B cell (primary cell): ENCODE results near the gene RHOA. TPM values are rescaled to one million over a fixed set of nuclear protein-coding genes. Genes with fewer than 3 reads are reported as not detected.
"Not testable (repeated sequence)": the region's sequence is repeated elsewhere in the genome, so short reads cannot be mapped to it uniquely, and the experiment has no call there.

ENCODE experiments used
- ATAC-seq: fragments of 200-7000 bp; cut with Tn5 transposase; one replicate; pipeline ENCODE4 v1.10.0; 2021; ENCODE audit warnings: low read depth, mild to moderate bottlenecking, moderate number of reproducible peaks, moderate library complexity
- CTCF ChIA-PET: fragments of 350-600 bp; sonication (Branson Sonifier 250); formaldehyde crosslinking; loops from one replicate; lab custom pipeline; 2021; ENCODE audit warnings: antibody characterized with exemption, inconsistent platforms; lab: Charles Lee
- POLR2A ChIA-PET: fragments of 350-600 bp; sonication (Branson Sonifier 250); formaldehyde crosslinking; loops from one replicate; lab custom pipeline; 2021; ENCODE audit warnings: antibody characterized with exemption; lab: Charles Lee
- DNase-seq: peaks from one replicate; pipeline ENCODE4 v3.0.0; 2013
- H2AFZ ChIP-seq: 2 replicates; pipeline ENCODE4 v1.6.1; 2012; ENCODE audit warnings: mild to moderate bottlenecking, low read depth, low read length; ENCODE audit not compliant: insufficient read depth, poor library complexity, severe bottlenecking
- H3K27ac ChIP-seq, 2 donors: 1 replicate in 1 of 2; 2 replicates in 1 of 2; pipeline ENCODE4 v1.5.1; 2012 to 2013; ENCODE audit warnings: low read length in 2 of 2, mild to moderate bottlenecking in 2 of 2, moderate library complexity in 1 of 2
- H3K27me3 ChIP-seq, 4 experiments: fragments of 200-600 bp in 1 of 4; sonication (generic) in 1 of 4; replicated peaks in 1 of 4; 1 replicate in 2 of 4; 2 replicates in 2 of 4; pipeline versions ENCODE4 v1.6.1 to v1.7.0; 2013 to 2016; ENCODE audit warnings: low read length in 3 of 4, mild to moderate bottlenecking in 2 of 4, mixed read lengths in 1 of 4, moderate library complexity in 1 of 4; ENCODE audit not compliant: insufficient read depth in 4 of 4, control insufficient read depth in 3 of 4; ENCODE audit errors: control extremely low read depth in 1 of 4
- H3K36me3 ChIP-seq, 2 experiments: replicated peaks in 1 of 2; 1 replicate in 1 of 2; 2 replicates in 1 of 2; pipeline versions ENCODE4 v1.6.1 to v1.7.1; 2013; ENCODE audit warnings: low read length in 1 of 2; ENCODE audit not compliant: insufficient read depth in 2 of 2, control insufficient read depth in 1 of 2; ENCODE audit errors: control extremely low read depth in 1 of 2, extremely low read depth in 1 of 2
- H3K4me1 ChIP-seq, 2 donors: fragments of 200-600 bp in 1 of 2; sonication (generic) in 1 of 2; 1 replicate in 1 of 2; 2 replicates in 1 of 2; pipeline versions ENCODE4 v1.5.1 to v1.6.1; 2013 to 2017; ENCODE audit warnings: low read length in 2 of 2; ENCODE audit not compliant: control insufficient read depth in 2 of 2, insufficient read depth in 2 of 2
- H3K4me2 ChIP-seq: replicated peaks from 2 replicates; pipeline ENCODE3; 2012; ENCODE audit warnings: mild to moderate bottlenecking, low read depth, low read length; ENCODE audit not compliant: poor library complexity, severe bottlenecking
- H3K4me3 ChIP-seq, 5 experiments: fragments of 200-600 bp in 1 of 5; sonication (generic) in 1 of 5; 1 replicate in 3 of 5; 2 replicates in 2 of 5; pipeline versions ENCODE4 v1.5.1 to v1.7.0; 2011 to 2016; ENCODE audit warnings: low read length in 4 of 5, mild to moderate bottlenecking in 4 of 5, low read depth in 2 of 5, control low read depth in 1 of 5, moderate library complexity in 1 of 5; ENCODE audit not compliant: insufficient read depth in 1 of 5; ENCODE audit errors: control extremely low read depth in 1 of 5, extremely low read depth in 1 of 5
- H3K79me2 ChIP-seq: fragments of 200-600 bp; sonication (generic); one replicate; pipeline ENCODE4 v1.6.0; 2016; ENCODE audit warnings: low read length; ENCODE audit not compliant: control insufficient read depth, insufficient read depth
- H3K9ac ChIP-seq: fragments of 200-600 bp; sonication (generic); 2 replicates; pipeline ENCODE4 v1.6.1; 2017; ENCODE audit warnings: mild to moderate bottlenecking, low read length, moderate library complexity
- H3K9me3 ChIP-seq, 3 donors: one replicate each; pipeline versions ENCODE4 v1.6.1 to v1.7.1; 2013; ENCODE audit warnings: low read length in 2 of 3; ENCODE audit not compliant: control insufficient read depth in 2 of 3, insufficient read depth in 1 of 3; ENCODE audit errors: control extremely low read depth in 1 of 3
- H4K20me1 ChIP-seq: 2 replicates; pipeline ENCODE4 v1.6.0; 2012; ENCODE audit warnings: mild to moderate bottlenecking, low read length; ENCODE audit not compliant: insufficient read depth, control insufficient read depth, poor library complexity, severe bottlenecking
- H3K27ac Mint-ChIP-seq: one replicate; pipeline ENCODE4 v1.8.0; 2021; ENCODE audit warnings: mixed read lengths
- H3K27me3 Mint-ChIP-seq: one replicate; pipeline ENCODE4 v1.8.0; 2021; ENCODE audit warnings: mixed read lengths
- H3K4me1 Mint-ChIP-seq: one replicate; pipeline ENCODE4 v1.8.0; 2021; ENCODE audit warnings: mixed read lengths
- H3K4me3 Mint-ChIP-seq: one replicate; pipeline ENCODE4 v1.8.0; 2021; ENCODE audit warnings: mixed read lengths
- H3K9me3 Mint-ChIP-seq: one replicate; pipeline ENCODE4 v1.8.0; 2022; ENCODE audit warnings: mixed read lengths; ENCODE audit not compliant: insufficient read depth
- EZH2 ChIP-seq: IDR thresholded peaks from 2 replicates; pipeline ENCODE4 v1.6.1; 2012; ENCODE audit warnings: borderline replicate concordance, low read depth, mild to moderate bottlenecking, moderate library complexity, low read length; ENCODE audit not compliant: insufficient read depth, poor library complexity, severe bottlenecking
- WGBS: methylation state at CpG from one replicate; pipeline ENCODE4 v1.1.5; 2013; ENCODE audit warnings: missing lambda C conversion rate; ENCODE audit not compliant: insufficient coverage; 5-methylcytosine and 5-hydroxymethylcytosine counted together
- intact Hi-C: fragments of 100-400 bp; cut with micrococcal nuclease; formaldehyde crosslinking; loops from one replicate; pipeline ENCODE4 v1.10.0; 2022
- polyA plus RNA-seq: library from polyadenylated mRNA; depleted of rRNA; stranded (reverse); fragments of >200 nt; gene quantifications from 2 replicates; pipeline ENCODE4 v1.2.3, GENCODE V29; 2012
- total RNA-seq, 2 donors: library from RNA; stranded (reverse); fragments of 120-200 nt in 1 of 2; gene quantifications; 1 replicate in 1 of 2; 2 replicates in 1 of 2; pipeline versions ENCODE4 v1.2.3 to v1.2.4, GENCODE V29; 2013 to 2022
- TF ChIP-seq, protein P1 (sequence below): fragments of 200-600 bp; IDR thresholded peaks from one replicate; pipeline ENCODE4 v1.8.0; 2022; ENCODE audit warnings: antibody characterized with exemption, mild to moderate bottlenecking

Gene RHOA
- total and polyA plus RNA-seq, 2 donors (not counting 1 experiment from before 2014, with no cell fraction given): 244 to 298 TPM

DNA sequence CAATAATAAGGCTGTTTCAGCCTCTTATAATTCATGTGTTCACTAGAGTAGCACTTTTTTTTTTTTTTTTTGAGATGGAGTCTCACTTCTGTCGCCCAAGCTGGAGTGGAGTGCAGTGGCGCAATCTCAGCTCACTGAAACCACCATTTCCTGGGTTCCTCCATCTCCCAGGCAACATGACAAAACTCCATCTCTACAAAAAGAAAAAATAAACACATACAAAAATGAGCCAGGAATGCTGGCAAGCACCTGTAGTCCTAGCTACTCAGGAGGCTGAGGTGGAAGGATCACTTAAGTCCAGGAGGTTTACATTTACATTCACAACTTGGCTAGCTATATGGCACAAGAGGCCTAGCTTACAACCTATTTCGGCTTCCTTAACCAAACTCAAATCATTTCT is 78.7 kb downstream of the RHOA start:
- no peak overlapping the region for H3K4me3 Mint-ChIP-seq
- Histone ChIP-seq H3K27ac (no peak overlapping the region), H3K9me3 (no peaks in the 10 kb centered on the region), H3K4me3 (no peak overlapping the region), H4K20me1 (peaks cover 12% of the 10 kb centered on the region), H3K4me2 (no peak overlapping the region), H2AFZ (no peak overlapping the region), H3K9ac (no peak overlapping the region), H3K79me2 (peaks cover 90% of the 10 kb centered on the region), H3K4me1 (peaks cover 1 to 3% of the 10 kb centered on the region in 2 donors), H3K36me3 (peaks cover 27 to 61% of the 10 kb centered on the region in 2 experiments), H3K27me3 (no peaks in the 10 kb centered on the region)
- intact Hi-C loops: no loop called here
- no peaks in the 10 kb centered on the region for H3K27me3 Mint-ChIP-seq
- H3K4me1 Mint-ChIP-seq: peaks cover 2% of the 10 kb centered on the region
- DNase-seq: no peak
- WGBS: no CpG with 5 or more reads among the region's 3 CpGs
- H3K27ac Mint-ChIP-seq: no peak overlapping the region
- ChIA-PET CTCF (interaction anchor here (0.7 to 1.2 kb wide), 5 partner anchors 74 to 370 kb away, joined by 3 to 7 read pairs (median 3); no protein-coding TSS in a partner anchor), POLR2A (interaction anchor here (0.6 kb wide), 1 partner anchor 31 kb away, joined by 3 read pairs; no protein-coding TSS in a partner anchor)
- TF ChIP-seq, protein P1, sequence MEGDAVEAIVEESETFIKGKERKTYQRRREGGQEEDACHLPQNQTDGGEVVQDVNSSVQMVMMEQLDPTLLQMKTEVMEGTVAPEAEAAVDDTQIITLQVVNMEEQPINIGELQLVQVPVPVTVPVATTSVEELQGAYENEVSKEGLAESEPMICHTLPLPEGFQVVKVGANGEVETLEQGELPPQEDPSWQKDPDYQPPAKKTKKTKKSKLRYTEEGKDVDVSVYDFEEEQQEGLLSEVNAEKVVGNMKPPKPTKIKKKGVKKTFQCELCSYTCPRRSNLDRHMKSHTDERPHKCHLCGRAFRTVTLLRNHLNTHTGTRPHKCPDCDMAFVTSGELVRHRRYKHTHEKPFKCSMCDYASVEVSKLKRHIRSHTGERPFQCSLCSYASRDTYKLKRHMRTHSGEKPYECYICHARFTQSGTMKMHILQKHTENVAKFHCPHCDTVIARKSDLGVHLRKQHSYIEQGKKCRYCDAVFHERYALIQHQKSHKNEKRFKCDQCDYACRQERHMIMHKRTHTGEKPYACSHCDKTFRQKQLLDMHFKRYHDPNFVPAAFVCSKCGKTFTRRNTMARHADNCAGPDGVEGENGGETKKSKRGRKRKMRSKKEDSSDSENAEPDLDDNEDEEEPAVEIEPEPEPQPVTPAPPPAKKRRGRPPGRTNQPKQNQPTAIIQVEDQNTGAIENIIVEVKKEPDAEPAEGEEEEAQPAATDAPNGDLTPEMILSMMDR: no peak
- no peak for TF ChIP-seq EZH2
- H3K9me3 Mint-ChIP-seq: no peaks in the 10 kb centered on the region
- ATAC-seq: no peak

DNA sequence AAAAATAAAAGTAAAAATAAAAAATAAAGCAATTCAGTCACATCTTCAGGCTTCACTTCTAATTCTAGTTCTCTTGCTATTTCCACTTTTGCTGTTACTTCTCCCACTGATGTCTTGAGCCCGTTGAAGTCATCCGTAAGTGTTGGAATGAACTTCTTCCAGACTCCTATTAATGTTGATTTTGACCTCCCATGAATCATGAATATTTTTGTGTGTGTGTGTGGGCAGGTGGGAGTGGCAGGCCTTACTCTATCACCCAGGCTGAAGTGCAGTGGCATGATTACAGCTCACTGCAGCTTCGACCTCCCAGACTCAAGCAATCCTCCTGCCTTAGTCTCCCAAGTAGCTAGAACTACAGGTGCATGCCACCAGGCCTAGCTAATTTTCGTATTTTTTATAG is 82.6 kb downstream of the RHOA start:
- Histone ChIP-seq H3K9me3 (no peaks in the 10 kb centered on the region), H3K4me2 (no peak overlapping the region), H4K20me1 (peaks cover 20% of the 10 kb centered on the region), H3K27ac (no peak overlapping the region), H3K36me3 (peaks cover 34 to 74% of the 10 kb centered on the region in 2 experiments), H3K4me1 (no peaks in the 10 kb centered on the region), H3K79me2 (peaks cover 87% of the 10 kb centered on the region), H3K27me3 (no peaks in the 10 kb centered on the region), H3K9ac (no peak overlapping the region), H2AFZ (no peak overlapping the region), H3K4me3 (no peak overlapping the region)
- no peak for DNase-seq
- TF ChIP-seq EZH2: no peak
- TF ChIP-seq, protein P1: no peak
- H3K27ac Mint-ChIP-seq: no peak overlapping the region
- ChIA-PET POLR2A (interaction anchor here (0.6 kb wide), 1 partner anchor 11 kb away, joined by 6 read pairs; no protein-coding TSS in a partner anchor), CTCF (interaction anchor here (3.1 kb wide), 1 partner anchor 120 kb away, joined by 14 read pairs; no protein-coding TSS in a partner anchor)
- no CpG with 5 or more reads among the region's 4 CpGs for WGBS
- no peaks in the 10 kb centered on the region for H3K4me1 Mint-ChIP-seq
- no peak for ATAC-seq
- H3K4me3 Mint-ChIP-seq: no peak overlapping the region
- no peaks in the 10 kb centered on the region for H3K9me3 Mint-ChIP-seq
- H3K27me3 Mint-ChIP-seq: no peaks in the 10 kb centered on the region
- intact Hi-C loops: no loop called here

DNA sequence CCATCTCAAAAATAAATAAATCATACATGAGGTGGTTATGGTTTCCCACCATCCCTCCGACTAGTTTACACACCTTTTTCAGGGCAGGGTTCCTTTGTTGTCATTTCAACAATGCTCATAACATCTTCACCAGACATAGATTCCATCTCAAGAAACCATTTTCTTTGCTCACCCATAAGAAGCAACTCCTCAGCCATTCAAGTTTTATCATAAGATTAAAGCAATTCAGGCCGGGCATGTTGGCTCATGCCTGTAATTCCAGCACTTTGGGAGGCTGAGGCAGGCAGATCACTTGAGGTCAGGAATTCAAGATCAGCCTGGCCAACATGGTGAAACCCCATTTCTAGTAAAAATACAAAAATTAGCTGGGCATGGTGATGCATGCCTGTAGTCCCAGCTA is 83.4 kb downstream of the RHOA start:
- H3K27ac Mint-ChIP-seq, H3K4me1 ChIP-seq, H2AFZ ChIP-seq, H3K4me3 ChIP-seq, H3K4me3 Mint-ChIP-seq, DNase-seq, ATAC-seq, H3K27me3 ChIP-seq, H3K27ac ChIP-seq, CTCF ChIA-PET, H3K4me2 ChIP-seq, POLR2A ChIA-PET, H3K4me1 Mint-ChIP-seq, intact Hi-C loops, H3K9me3 Mint-ChIP-seq, H3K27me3 Mint-ChIP-seq, H3K9me3 ChIP-seq, H3K9ac ChIP-seq: not testable (repeated sequence)
- peaks cover 28% of the 10 kb centered on the region for H4K20me1 ChIP-seq
- WGBS: 100% methylated on average over 1 of the region's 2 CpGs
- H3K36me3 ChIP-seq: peaks cover 29 to 76% of the 10 kb centered on the region in 2 experiments
- H3K79me2 ChIP-seq: peaks cover 88% of the 10 kb centered on the region
